Stimulated activated CD4-positive, alpha-beta T cell treated with anti-CD3 and anti-CD28 coated beads, Interleukin-15, amount 100 ng/mL, for 24 hours (primary cell): Measurements from ENCODE around the gene ANKDD1B.
"Not testable (repeated sequence)": the region's sequence is repeated elsewhere in the genome, so short reads cannot be mapped to it uniquely, and the experiment has no call there.

Source experiments
- DNase-seq: peaks from one replicate; pipeline ENCODE4 v3.0.0-alpha.2; 2020

The ANKDD1B gene

DNA sequence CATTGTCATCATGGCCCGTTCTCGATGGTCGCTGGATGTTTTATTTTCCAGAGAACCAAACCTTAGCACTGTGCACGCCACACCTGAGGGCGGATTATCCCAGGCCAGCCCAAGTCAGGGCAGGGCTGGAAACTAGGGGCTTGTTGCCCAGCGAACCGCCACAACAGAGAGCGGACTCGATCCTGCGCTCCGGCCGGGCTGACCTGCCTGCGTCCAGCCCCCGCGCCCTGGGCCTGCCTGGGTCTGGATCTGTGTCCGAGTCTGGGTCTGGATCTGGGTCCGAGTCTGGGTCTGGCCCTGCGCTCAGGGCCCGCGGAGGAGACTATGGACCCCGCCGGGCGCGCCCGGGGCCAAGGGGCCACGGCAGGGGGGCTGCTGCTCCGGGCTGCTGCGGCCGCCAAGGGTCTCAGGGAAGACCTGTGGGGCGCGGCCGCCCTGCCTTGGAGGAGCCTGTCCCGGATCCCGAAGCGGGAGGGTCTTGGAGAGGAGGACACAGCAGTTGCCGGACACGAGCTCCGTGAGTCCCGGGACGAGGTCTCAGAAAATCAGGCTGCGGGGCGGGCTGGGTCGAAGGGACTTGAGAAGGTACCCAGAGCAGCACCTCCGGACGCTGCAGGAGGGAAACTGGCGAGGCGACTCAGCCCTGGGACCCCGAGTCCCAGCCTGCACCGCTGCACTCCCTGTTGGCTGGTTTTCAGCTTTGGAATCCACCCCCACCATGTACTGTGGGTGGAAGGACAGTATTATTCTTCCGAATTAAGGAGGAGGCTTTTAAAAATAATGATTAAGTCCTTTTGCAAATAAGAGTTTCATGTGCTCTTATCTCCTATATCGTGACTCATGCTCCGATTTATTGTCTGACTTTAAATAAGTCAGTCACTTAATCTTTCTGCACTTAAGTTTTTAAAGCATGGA, at the start of gene ANKDD1B:
Gene ANKDD1B, plus strand, starts transcription at position 143 of the 915 bp plus-strand sequence. Its CDS starts 182 bp downstream, at position 325.
- peak; percentile 11 for DNase-seq

DNA sequence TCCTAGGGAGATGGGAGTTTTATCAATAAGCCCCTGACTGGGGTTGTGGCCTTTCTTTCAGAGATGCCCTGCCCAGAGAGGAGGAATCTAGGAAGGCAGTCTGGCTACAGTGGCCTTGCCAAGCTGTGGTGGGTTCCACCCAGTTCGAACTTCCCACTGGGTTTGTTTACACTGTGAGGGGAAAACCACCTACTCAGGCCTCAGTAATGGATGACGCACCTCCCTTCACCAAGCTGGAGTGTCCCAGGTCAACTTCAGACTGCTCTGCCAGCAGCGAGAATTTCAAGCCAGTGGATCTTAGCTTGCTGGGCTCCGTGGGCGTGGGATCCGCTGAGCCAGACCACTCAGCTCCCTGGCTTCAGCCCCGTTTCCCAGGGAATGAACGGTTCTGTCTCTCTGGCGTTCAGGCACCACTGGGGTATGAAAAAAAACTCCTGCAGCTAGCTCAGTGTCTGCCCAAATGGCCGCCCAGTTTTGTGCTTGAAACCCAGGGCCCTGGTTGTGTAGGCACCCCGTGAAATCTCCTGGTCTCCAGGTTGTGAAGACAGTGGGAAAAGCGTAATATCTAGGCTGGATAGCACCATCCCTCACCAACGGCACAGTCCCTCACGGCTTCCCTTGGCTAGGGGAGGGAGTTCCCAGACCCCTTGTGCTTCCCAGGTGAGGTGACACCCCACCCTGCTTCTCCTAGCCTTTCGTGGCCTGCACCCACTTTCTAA, 45.1 kb upstream of the ANKDD1B start:
- peak; percentile 21 for DNase-seq

DNA sequence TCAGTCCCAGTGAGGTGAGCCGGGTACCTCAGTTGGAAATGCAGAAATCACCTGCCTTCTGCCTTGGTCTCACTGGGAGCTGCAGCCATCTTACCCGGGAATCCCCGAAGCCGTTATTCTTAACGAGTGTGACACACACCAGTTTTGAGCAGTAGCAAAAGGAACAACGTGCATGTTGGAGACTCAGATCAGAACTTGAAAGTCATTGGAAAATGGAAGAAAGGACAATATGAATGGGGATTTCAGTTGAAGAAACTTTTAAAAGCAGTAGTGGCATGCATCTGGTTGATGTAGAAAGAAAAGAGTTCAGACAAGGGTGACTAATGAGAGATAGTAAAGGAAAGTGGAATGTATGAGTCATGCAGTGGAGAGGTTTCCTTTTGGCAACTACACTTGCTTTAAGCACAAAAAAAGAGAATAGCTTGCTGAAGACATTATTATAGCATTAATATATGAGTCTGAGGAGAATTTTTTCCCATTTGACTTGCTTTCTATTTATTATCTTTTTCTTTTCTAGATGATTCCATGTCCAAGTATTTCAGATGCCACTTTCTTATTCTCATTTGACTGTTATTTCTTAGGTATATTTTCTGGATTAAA, 44.4 kb upstream of the ANKDD1B start:
- DNase-seq, result peak; percentile 69

DNA sequence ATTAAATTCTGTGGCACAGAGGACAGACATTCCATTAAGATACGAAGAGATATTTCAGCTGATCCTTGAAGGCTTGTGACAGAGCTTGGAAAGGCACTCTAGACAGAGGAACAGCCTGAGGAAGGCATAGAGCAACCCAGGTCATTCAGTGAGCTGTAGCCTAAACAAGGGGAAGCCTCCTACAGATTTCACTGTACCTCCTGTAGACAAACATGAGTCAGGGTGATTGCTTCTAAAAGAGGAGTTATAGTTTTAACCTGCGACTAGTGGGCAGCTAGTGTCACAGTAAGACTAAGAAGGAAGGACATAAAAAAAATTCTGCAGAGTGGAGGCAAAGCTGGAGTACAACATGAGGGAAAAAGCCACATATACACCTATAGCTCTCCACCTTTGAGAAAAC, 43.5 kb upstream of the ANKDD1B start:
- DNase-seq, result peak; percentile 19

DNA sequence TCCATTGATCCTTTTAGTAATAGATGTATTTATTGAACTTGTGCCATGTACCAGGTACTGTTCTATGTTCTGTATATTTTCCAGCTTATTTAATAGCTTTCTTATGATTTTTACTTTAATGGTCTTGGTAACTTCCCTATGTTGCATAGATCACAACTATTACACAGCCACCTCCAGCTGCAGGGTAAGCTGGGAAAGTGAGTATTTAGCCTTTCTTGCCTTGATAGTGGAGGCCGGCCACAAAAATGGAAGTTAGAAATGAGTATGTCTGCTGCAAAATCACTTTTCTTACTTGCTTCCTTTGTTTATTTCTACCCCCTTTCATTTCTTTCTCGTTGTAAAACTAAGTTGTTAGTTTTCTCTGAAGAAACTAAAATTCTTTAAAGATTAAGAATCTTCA, 43.1 kb upstream of the ANKDD1B start:
- DNase-seq, result peak; percentile 17

DNA sequence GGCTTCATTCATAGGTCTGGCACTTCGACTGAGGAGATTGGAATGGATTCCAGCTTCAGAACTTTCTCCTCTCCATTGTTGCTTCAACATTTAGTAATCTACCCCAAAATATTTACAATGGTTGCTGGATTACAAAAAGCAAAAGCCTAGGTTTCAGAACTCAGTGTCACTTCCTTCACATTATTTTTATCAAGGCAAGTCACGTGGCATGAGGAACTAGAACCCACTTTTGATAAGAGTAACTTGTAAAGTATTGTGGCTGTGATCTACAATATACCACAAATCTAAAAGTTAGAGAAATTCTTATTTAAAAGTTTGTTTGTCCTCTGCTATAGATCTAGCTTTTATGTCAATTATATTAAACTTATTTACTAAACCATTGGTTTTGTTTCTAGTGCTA, 39.7 kb upstream of the ANKDD1B start:
- no peak for DNase-seq

DNA sequence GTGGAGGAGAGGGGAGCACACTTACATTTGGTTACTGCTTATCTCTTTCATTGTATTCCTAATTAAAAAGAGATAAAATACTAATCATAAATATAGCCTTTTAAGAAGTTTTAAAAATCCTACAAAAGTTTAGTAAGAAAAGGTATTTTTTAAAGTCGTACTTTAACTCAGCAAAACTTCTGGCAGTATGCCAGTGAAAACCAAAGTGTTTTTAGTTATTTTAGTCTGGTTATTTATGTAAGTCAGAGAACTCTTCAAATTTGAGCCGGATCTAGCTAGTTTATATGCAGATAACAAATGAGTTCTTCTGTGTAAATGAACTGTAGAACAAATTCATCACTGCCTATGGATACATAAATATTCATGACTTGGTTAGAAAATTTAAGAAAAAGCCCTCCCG, 36.5 kb upstream of the ANKDD1B start:
- DNase-seq, result no peak

DNA sequence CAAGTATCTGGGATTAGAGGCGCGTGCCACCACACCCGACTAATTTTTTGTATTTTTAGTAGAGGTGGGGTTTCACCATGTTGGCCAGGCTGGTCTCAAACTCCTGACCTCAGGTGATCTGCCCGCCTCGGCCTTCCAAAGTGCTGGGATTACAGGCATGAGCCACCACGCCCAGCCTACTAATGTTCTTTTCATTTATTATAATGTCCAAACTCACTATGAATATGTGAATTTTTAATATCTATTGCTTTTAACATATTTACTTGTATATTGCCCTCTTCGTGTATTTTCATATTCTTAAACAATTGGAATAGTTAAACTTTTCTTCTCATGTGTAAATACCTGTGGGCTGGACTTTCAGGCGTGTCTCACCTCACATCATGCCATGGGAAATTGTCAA, 33.0 kb upstream of the ANKDD1B start:
- DNase-seq, result not testable (repeated sequence)

DNA sequence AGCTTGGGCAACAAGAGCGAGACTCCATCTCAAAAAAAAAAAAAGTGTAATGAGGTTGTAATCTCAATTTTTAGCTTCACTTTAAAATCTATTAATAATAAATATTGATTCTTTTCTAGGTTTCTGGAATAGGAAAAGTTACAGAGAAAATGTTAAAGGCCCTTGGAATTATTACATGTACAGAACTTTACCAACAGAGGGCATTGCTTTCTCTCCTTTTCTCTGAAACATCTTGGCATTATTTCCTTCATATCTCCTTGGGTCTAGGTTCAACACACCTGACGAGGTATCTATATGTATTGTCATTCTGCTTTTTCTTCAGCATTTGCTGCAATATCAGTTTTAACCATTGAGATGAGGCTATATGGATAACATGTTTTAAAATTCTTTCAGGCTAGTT, 26.6 kb upstream of the ANKDD1B start:
- DNase-seq, result no peak

DNA sequence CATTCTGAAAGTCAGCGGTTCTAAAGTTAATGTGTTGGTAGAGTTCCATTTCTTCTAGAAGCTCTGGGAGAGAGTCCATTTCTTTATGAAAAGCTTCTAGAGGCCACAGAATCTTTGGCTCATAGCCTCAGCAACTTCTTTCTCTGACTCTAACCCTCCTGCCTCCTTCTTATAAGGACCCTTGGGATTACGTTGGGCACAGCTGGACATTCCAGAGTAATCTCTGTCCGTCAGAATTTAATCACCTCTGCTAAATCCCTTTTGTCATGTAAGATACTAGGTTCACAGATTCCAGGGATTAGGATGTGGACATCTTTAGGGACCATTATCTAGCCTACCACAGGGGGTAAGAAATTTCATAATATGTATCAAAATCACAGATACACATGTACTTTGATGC, 22.6 kb upstream of the ANKDD1B start:
- DNase-seq, result no peak

DNA sequence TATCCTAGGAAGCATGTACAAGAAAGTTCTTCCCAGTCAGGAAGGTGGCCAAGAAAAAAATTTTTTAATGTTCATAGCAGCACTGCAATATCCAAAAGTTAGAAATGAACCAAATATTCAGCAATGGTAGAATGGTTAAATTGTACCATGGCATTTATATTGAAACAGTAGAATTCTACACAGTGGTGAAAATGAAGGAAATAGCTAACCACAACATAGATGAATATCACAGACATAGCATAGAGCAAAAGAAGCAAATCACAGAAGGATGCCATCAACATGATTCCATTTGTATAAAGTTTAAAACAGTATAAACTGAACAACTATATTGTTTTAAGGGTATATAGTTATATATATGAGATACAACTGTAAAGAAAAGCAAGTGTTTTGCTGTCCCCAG, 10.7 kb upstream of the ANKDD1B start:
- no peak for DNase-seq

DNA sequence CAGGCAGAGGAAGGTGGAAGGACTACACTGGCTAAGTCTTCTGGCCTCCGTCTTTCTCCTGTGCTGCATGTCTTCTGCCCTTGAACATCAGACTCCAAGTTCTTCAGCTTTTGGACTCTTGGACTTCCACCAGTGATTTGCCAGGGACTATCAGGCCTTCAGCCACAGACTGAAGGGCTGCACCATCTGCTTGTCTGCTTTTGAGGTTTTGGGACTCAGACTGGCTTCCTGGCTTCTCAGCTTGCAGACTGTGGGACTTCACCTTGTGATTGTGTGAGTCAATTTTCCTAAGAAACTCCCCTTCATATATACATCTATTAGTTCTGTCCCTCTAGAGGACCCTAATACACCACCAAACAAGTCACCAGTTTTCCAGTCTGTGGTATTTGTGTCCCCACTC, 9.7 kb upstream of the ANKDD1B start:
- no peak for DNase-seq

DNA sequence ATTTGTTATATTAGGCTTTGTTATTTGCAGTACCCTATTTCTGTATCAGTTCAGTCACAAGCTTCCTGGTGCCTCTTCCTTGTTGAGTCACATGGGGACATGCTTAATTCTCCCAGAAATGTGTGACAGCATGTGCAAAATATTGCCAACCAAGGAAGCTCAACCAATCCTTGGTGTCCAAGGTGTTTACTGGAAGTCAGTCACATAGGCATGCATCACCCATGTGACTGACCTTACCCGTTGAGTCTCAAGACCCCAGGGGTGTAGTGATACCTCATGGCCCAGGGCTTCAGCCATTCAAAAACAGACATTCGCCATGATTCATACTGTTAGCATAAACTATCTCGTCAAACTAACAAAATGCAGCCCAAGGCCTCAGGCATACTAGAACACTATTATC, 9.3 kb upstream of the ANKDD1B start:
- DNase-seq, result no peak

DNA sequence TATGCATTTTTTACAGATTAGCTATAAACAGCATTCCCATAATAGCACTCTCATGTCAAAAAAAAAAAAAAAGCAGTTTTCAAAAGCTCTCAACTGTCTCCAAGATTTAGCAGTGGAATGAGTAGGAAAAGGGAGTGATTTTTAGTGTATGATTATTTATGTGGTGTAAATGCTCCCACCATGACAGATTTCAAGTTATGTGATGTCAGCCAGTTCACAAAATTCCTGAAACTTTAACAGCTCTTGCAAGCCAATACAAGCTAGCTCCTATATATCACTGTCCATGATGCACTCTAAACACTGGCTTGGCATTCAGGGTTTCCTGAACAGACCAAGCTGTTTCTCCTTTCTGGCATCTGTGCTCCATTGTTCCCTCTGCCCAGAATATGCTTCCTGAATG, 7.9 kb upstream of the ANKDD1B start:
- DNase-seq, result no peak

DNA sequence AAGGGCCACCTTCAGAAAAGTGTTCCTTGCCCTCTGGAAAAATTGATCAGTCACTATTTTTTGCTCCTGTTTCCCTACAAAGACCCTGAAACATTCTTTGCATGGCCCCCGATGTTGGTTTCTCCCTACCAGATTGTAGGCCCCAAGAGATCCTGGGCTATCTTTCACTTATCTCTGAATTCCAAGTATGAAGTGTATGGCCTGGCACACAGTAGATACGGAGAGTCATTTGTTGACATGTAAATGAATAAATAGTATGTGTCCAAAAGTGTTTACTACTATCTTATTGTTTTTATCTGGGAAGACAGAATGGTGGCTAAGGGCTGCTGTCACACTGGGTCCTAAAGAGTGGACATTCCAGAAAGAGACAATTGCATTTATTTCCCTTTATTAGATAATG, 7.4 kb upstream of the ANKDD1B start:
- DNase-seq, result no peak

DNA sequence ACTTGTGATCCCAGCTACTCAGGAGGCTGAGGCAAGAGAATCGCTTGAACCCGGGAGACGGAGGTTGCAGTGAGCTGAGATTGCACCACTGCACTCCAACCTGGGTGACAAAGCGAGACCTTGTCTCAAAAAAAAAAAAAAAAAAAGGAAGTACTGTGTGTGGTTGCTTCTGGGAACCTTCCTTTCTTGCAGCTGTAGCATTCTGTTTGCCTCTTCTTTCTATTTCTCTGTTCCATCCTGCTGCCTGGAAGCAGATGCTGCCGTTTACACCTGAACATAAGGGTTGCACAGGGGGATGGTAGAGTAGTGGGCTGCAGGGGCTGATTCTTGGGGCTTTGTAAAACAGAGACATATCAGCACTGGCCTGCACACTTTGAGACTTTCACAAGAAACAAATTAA, 3.9 kb upstream of the ANKDD1B start:
- not testable (repeated sequence) for DNase-seq

DNA sequence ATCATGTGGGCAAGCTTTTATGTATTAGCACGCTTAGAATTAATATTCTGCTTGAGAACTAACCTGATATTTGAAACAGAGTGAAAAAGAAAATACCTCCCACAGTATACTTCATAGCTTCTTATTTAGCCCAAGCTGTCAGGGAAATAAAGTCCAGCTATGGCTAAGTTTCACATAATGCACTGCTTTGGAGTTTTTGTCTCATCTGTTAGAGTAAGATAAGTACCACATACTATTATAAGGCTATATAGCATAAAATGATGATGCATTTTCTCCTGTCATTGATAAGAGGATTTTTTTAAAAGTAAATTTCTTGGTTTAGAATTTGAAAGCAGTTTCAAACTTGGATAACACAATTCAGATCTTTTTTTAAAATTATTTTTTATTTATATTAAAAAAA, 2.4 kb upstream of the ANKDD1B start:
- DNase-seq, result no peak

DNA sequence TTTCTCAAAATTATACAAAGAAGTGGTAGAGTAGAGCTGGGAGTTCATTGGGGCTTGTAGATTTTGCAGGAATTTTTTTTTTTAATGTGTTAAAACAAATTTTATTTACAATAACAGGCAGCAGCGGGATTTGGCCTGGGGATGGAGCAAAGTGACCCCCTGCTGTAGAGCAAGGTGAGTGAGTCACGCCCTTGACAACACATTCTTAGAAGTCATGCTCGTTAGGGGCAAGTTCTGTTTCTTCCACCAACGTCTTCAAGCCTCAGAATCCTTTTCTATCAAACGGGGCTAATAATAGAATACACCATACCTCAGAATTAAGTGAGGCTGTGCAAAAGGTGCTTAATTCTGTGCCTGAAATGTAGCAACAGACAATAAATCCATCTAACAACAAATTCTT, 1.1 kb upstream of the ANKDD1B start:
- DNase-seq, result no peak

DNA sequence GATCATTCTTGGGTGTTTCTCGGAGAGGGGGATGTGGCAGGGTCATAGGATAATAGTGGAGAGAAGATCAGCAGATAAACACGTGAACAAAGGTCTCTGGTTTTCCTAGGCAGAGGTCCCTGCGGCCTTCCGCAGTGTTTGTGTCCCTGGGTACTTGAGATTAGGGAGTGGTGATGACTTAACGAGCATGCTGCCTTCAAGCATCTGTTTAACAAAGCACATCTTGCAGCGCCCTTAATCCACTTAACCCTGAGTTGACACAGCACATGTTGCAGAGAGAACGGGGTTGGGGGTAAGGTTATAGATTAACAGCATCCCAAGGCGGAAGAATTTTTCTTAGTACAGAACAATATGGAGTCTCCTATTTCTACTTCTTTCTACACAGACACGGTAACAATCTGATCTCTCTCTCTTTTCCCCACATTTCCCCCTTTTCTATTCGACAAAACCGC, 368 bp upstream of the ANKDD1B start:
- DNase-seq, result not testable (repeated sequence)

DNA sequence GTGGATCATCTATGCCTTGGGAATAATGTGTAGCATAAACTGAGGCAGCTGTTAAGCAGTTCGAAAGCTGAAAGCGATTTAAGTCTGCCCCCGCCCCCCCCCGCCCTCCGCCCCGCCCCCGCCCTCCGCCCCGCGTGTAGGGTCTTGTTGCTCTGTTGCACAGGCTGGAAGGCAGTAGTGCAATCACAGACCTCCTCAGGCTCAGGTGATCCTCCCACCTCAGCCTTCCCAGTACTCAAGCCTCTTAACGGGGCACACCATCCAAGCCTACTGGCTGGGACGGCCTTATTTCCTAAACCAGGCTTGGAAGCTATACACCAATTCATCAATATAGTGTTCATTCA, 945 bp downstream of the ANKDD1B start:
- DNase-seq, result no peak

DNA sequence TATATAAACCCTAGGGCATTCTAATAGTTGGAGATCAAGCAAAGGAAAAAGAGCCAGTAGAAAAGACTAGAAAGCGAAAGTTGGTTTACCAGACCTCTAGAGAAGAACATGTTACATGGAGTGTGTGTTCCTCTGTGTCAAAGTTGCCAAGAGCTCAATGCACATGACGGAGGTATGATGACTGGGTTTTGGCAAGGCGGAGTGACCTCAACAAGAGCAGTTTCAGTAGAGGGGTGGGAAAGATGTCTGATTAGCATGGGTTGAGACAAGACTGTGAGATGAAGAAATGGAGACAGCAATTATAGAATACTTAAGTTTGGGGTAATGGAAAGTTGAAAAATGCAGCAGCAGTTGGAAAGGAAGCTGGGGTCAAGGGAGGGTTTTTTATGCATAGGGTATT, 1.6 kb downstream of the ANKDD1B start:
- no peak for DNase-seq

DNA sequence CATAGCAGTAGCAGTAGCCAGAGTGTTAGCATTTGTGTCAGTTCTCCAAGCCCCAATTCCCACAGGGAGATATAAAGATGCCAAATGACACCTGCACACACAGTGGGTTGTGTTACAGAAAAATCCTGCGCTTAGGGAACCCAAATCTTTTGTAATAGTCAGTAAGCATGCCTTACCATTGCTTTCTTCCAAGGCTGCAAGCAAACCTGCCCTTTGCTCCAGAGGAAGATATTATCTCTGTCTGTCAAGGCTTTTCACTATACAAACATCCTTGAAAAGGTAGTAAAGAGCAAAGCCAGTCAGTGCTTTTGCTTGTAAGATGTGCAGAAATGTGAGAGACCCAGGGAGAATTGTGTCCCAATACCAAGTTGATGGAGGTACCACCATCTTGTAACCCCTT, 2.9 kb downstream of the ANKDD1B start:
- DNase-seq, result no peak

DNA sequence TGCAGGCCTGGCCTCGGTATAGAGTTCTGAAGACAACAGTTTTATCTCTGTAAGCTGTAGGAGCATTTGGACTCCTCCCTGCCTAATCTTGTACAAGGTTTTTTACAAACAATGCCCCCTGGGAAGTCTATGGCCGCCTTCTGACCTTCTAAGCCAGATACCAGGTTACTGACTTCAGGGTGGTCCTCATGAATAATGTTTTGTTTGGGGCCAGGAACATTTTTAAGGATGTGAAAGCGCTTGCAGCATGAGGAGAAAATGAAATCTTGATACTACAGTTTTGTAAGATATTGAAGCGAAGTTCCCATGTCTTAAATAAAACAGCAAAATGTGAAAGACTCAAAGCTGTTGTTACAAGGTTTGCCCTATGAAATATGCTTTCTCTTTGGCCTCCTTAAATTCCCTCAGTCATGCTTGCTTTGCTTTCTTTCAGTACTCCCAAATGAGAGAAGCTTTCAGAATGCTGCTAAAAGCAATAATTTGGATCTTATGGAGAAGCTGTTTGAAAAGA, 5.2 kb downstream of the ANKDD1B start:
- no peak for DNase-seq
